ENCODE data around the gene CLRN1.
"Not testable (repeated sequence)": the region's sequence is repeated elsewhere in the genome, so short reads cannot be mapped to it uniquely, and the experiment has no call there.

CLRN1 gene

DNA sequence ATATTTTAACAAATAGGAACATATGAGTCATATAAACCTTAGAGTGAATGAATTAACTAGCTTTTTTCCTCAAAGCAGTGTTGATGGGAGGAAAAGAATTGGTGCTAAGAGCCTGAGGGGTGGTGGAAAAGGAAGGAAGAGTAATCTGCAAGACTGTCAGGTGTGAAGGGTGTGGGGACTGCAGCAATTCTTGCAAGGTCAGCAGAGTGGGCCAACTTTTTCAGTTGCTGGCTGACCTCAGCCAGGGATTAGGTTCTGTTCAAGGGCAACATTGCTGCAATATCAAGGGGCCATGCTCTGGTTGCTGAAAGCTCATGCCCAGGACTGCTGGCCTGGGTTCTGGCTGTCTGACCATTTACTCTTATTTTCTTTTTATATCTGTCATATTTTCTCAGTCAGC, 23.0 kb upstream of the CLRN1 start:
- no peaks in the 10 kb centered on the region for H3K9me3 ChIP-seq (ENCODE audit: insufficient read depth, low read length, severe bottlenecking)
- no peak overlapping the region for H3K9ac ChIP-seq (ENCODE audit: low read depth, low read length)
- no peak overlapping the region for H2AFZ ChIP-seq (ENCODE audit: low read depth, low read length)
- no peak for TF ChIP-seq EZH2 (IDR thresholded peaks at IDR 0.05; ENCODE audit: borderline replicate concordance, low read depth, low read length, severe bottlenecking)
- TF ChIP-seq, protein P1, sequence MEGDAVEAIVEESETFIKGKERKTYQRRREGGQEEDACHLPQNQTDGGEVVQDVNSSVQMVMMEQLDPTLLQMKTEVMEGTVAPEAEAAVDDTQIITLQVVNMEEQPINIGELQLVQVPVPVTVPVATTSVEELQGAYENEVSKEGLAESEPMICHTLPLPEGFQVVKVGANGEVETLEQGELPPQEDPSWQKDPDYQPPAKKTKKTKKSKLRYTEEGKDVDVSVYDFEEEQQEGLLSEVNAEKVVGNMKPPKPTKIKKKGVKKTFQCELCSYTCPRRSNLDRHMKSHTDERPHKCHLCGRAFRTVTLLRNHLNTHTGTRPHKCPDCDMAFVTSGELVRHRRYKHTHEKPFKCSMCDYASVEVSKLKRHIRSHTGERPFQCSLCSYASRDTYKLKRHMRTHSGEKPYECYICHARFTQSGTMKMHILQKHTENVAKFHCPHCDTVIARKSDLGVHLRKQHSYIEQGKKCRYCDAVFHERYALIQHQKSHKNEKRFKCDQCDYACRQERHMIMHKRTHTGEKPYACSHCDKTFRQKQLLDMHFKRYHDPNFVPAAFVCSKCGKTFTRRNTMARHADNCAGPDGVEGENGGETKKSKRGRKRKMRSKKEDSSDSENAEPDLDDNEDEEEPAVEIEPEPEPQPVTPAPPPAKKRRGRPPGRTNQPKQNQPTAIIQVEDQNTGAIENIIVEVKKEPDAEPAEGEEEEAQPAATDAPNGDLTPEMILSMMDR (IDR thresholded peaks at IDR 0.05; ENCODE audit: borderline replicate concordance, extremely low read depth, low read length, poor library complexity, severe bottlenecking) = no peak
- no peak overlapping the region for H3K27ac ChIP-seq (ENCODE audit: low read length)
- ATAC-seq (ENCODE audit: insufficient read depth, low read depth) (no peak), DNase-seq (no peak)
- H3K4me1 ChIP-seq (ENCODE audit: insufficient read depth, low read length) = no peaks in the 10 kb centered on the region
- H3K36me3 ChIP-seq (ENCODE audit: insufficient read depth, low read length) = no peaks in the 10 kb centered on the region
- no peaks in the 10 kb centered on the region for H4K20me1 ChIP-seq (ENCODE audit: insufficient read depth, low read length)
- no peak overlapping the region for H3K4me2 ChIP-seq (ENCODE audit: insufficient read depth, low read length)
- no peaks in the 10 kb centered on the region for H3K79me2 ChIP-seq (ENCODE audit: insufficient read depth, low read length)
- peaks cover 12% of the 10 kb centered on the region for H3K27me3 ChIP-seq (ENCODE audit: insufficient read depth, low read length, poor library complexity)
- no peak overlapping the region for H3K4me3 ChIP-seq (ENCODE audit: low read depth in 1 of 2, low read length in 2 of 2)

DNA sequence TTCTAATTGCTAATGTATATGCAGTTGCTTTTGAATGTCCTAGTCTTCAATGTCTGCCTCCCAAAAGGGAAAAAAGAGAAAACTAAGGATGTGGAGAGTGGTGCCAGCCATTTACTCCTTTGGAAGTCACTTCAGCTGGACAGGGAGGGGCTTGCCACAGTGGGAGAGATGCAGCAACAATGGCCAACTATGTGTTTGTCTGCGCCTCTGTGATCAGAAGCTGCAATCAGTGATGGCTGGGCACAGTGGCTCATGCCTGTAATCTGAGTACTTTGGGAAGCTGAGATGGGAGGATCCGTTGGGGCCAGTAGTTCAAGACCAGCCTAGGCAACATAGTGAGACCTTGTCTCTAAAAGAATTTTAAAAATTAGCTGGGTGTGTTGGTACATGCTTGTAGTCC, 16.7 kb upstream of the CLRN1 start:
- Histone ChIP-seq H2AFZ (ENCODE audit: low read depth, low read length) (no peak overlapping the region), H3K4me3 (ENCODE audit: low read depth in 1 of 2, low read length in 2 of 2) (no peak overlapping the region), H3K4me2 (ENCODE audit: insufficient read depth, low read length) (no peak overlapping the region), H3K79me2 (ENCODE audit: insufficient read depth, low read length) (no peaks in the 10 kb centered on the region), H3K9me3 (ENCODE audit: insufficient read depth, low read length, severe bottlenecking) (no peaks in the 10 kb centered on the region), H4K20me1 (ENCODE audit: insufficient read depth, low read length) (no peaks in the 10 kb centered on the region), H3K9ac (ENCODE audit: low read depth, low read length) (no peak overlapping the region), H3K36me3 (ENCODE audit: insufficient read depth, low read length) (no peaks in the 10 kb centered on the region), H3K27ac (ENCODE audit: low read length) (no peak overlapping the region), H3K4me1 (ENCODE audit: insufficient read depth, low read length) (no peaks in the 10 kb centered on the region), H3K27me3 (ENCODE audit: insufficient read depth, low read length, poor library complexity) (peaks cover 14% of the 10 kb centered on the region)
- ATAC-seq (ENCODE audit: insufficient read depth, low read depth) (no peak), DNase-seq (no peak)
- TF ChIP-seq, protein P1 (IDR thresholded peaks at IDR 0.05; ENCODE audit: borderline replicate concordance, extremely low read depth, low read length, poor library complexity, severe bottlenecking) = no peak
- no peak for TF ChIP-seq EZH2 (IDR thresholded peaks at IDR 0.05; ENCODE audit: borderline replicate concordance, low read depth, low read length, severe bottlenecking)

DNA sequence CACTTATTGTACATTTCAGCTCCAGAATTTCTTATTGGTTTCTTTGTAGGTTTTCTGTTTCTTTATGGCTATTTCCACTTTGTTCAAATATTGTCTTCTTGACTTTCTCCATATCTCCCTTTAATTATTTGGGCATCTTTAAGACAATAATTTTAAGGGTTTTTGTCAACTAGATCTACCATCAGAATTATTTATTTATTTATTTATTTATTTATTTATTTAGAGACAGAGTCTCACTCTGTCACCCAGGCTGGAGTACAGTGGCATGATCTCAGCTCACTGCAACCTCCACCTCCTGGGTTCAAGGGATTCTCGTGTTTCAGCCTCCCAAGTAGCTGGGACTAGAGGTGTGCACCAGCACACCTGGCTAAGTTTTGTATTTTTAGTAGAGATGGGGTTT, 15.9 kb upstream of the CLRN1 start:
- H2AFZ ChIP-seq (ENCODE audit: low read depth, low read length); H3K4me2 ChIP-seq (ENCODE audit: insufficient read depth, low read length); H3K27ac ChIP-seq (ENCODE audit: low read length); H3K79me2 ChIP-seq (ENCODE audit: insufficient read depth, low read length); H4K20me1 ChIP-seq (ENCODE audit: insufficient read depth, low read length); H3K36me3 ChIP-seq (ENCODE audit: insufficient read depth, low read length); ATAC-seq (ENCODE audit: insufficient read depth, low read depth); H3K9ac ChIP-seq (ENCODE audit: low read depth, low read length); H3K4me1 ChIP-seq (ENCODE audit: insufficient read depth, low read length); H3K9me3 ChIP-seq (ENCODE audit: insufficient read depth, low read length, severe bottlenecking); DNase-seq; H3K4me3 ChIP-seq (ENCODE audit: low read depth in 1 of 2, low read length in 2 of 2): not testable (repeated sequence)
- H3K27me3 ChIP-seq (ENCODE audit: insufficient read depth, low read length, poor library complexity) = peaks cover 14% of the 10 kb centered on the region

DNA sequence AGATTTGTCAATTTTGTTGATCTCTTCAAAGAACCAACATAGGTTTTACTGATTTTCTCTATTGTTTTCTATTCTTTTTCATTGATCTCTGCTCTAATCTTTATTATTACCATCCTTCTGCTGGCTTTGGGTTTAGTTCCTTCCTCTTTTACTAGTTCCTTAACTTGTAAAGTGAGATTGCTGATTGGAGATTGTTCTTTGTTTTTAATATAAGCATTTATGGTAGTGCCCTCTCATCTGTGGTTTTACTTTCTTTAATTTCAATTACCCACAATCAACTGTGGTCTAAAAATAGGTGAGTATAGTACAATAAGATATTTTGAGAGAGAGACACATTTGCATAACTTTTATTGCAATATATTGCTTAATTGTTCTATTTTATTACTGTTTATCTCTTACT, 13.2 kb upstream of the CLRN1 start:
- H3K79me2 ChIP-seq (ENCODE audit: insufficient read depth, low read length) = no peaks in the 10 kb centered on the region
- TF ChIP-seq EZH2 (IDR thresholded peaks at IDR 0.05; ENCODE audit: borderline replicate concordance, low read depth, low read length, severe bottlenecking) = no peak
- TF ChIP-seq, protein P1 (IDR thresholded peaks at IDR 0.05; ENCODE audit: borderline replicate concordance, extremely low read depth, low read length, poor library complexity, severe bottlenecking) = no peak
- no peak overlapping the region for H2AFZ ChIP-seq (ENCODE audit: low read depth, low read length)
- no peaks in the 10 kb centered on the region for H3K36me3 ChIP-seq (ENCODE audit: insufficient read depth, low read length)
- no peak overlapping the region for H3K4me3 ChIP-seq (ENCODE audit: low read depth in 1 of 2, low read length in 2 of 2)
- H3K27me3 ChIP-seq (ENCODE audit: insufficient read depth, low read length, poor library complexity) = peaks cover 10% of the 10 kb centered on the region
- no peak overlapping the region for H3K4me2 ChIP-seq (ENCODE audit: insufficient read depth, low read length)
- no peaks in the 10 kb centered on the region for H4K20me1 ChIP-seq (ENCODE audit: insufficient read depth, low read length)
- no peak overlapping the region for H3K9ac ChIP-seq (ENCODE audit: low read depth, low read length)
- H3K27ac ChIP-seq (ENCODE audit: low read length) = no peak overlapping the region
- DNase-seq (no peak), ATAC-seq (ENCODE audit: insufficient read depth, low read depth) (no peak)
- no peaks in the 10 kb centered on the region for H3K4me1 ChIP-seq (ENCODE audit: insufficient read depth, low read length)
- H3K9me3 ChIP-seq (ENCODE audit: insufficient read depth, low read length, severe bottlenecking) = no peaks in the 10 kb centered on the region

Measured in DND-41 (cell line).